ENCODE data around the gene NDUFA11.

Gene NDUFA11

GRCh38 chr19:5950741-5951140, 47.2 kb upstream of the NDUFA11 start:
- Histone ChIP-seq H3K27ac (ENCODE audit: extremely low read depth, low read depth, low read length) (no peak overlapping the region), H3K9me3 (ENCODE audit: control insufficient read depth, insufficient read depth, low read depth, low read length) (no peaks in the 10 kb centered on the region), H3K36me3 (ENCODE audit: control insufficient read depth in 2 of 2, insufficient read depth in 1 of 2, low read length in 2 of 2) (peaks cover 0 to 29% of the 10 kb centered on the region in 2 experiments; a peak in 2 of 3 replicates), H3K4me3 (ENCODE audit: low read depth, low read length) (no peak overlapping the region), H3K4me1 (ENCODE audit: control insufficient read depth, insufficient read depth, low read length) (peaks cover 25% of the 10 kb centered on the region)
- no peak for TF ChIP-seq ZFHX2 (tag by site-specific recombination; conservative IDR thresholded peaks at IDR 0.05)
- TF ChIP-seq REPIN1 (tag by site-specific recombination; IDR thresholded peaks at IDR 0.05; ENCODE audit: low read depth), result no peak
- no peak for TF ChIP-seq ZNF555 (tag by site-specific recombination; conservative IDR thresholded peaks at IDR 0.05)
- TF ChIP-seq ZNF248 (tag by site-specific recombination; IDR thresholded peaks at IDR 0.05), result no peak
- no peak for TF ChIP-seq SALL2 (tag by site-specific recombination; IDR thresholded peaks at IDR 0.05; ENCODE audit: borderline replicate concordance)
- no peak for TF ChIP-seq RBAK (tag by site-specific recombination; IDR thresholded peaks at IDR 0.05)
- TF ChIP-seq ZNF175 (tag by site-specific recombination; IDR thresholded peaks at IDR 0.05), result no peak
- TF ChIP-seq ZNF707 (tag by site-specific recombination; IDR thresholded peaks at IDR 0.05), result no peak
- TF ChIP-seq ZNF621 (tag by site-specific recombination; IDR thresholded peaks at IDR 0.05), result no peak
- TF ChIP-seq ZNF302 (tag by site-specific recombination; IDR thresholded peaks at IDR 0.05; ENCODE audit: low read depth), result no peak
- TF ChIP-seq ZEB2 (tag by site-specific recombination; IDR thresholded peaks at IDR 0.05), result no peak
- no peak for TF ChIP-seq SCRT2 (tag by site-specific recombination; IDR thresholded peaks at IDR 0.05)
- no peak for TF ChIP-seq YY2 (tag by site-specific recombination; IDR thresholded peaks at IDR 0.05)
- TF ChIP-seq ZNF311 (tag by site-specific recombination; IDR thresholded peaks at IDR 0.05; ENCODE audit: borderline replicate concordance), result no peak
- ChIA-PET POLR2A (no interaction called here), CTCF (interaction anchor here (1.6 to 4.1 kb wide), 3 partner anchors 17 to 72 kb away, joined by 3 to 19 read pairs (median 5); no protein-coding TSS in a partner anchor)

DNA sequence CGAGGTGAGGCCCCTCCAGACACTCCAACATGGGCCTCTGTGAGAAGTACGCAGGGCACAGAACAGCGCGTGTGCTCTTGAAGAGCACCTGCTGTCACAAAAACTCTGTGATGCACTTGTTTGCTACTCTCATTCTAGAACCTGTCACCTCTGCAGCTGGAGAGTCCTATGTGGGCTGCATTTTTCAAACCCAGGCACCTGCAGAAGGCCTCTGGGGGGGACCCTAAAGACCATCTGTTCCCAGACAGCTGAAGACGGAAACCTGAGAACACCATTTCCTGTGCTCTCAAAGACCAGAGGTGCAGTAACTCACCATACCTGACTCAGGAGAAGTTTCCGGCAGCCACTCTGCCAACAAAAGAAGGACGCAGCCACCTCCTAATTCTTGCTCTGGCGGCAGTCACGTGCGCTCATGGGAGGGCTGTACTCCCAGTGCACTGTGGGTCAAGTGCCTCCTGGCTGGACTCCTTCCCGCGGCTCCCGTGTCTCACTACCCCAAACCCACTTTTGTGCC, 46.3 kb upstream of the NDUFA11 start:
- H3K27ac ChIP-seq (ENCODE audit: extremely low read depth, low read depth, low read length), result no peak overlapping the region

More for the DNA sequence above, 46.3 kb upstream of the NDUFA11 start:
- POLR2A ChIA-PET, result no interaction called here
- no peak overlapping the region for H3K4me3 ChIP-seq (ENCODE audit: low read depth, low read length)
- CTCF ChIA-PET, result interaction anchor here (1.6 to 4.1 kb wide), 3 partner anchors 18 to 73 kb away, joined by 3 to 19 read pairs (median 5); no protein-coding TSS in a partner anchor
- TF ChIP-seq ZSCAN4 (tag by site-specific recombination; IDR thresholded peaks at IDR 0.05) (no peak), ZNF155 (tag by site-specific recombination; IDR thresholded peaks at IDR 0.05) (no peak), ZNF248 (tag by site-specific recombination; IDR thresholded peaks at IDR 0.05) (no peak), GFI1B (tag by site-specific recombination; IDR thresholded peaks at IDR 0.05) (no peak), ZNF544 (tag by site-specific recombination; IDR thresholded peaks at IDR 0.05) (no peak), ZBTB1 (tag by site-specific recombination; IDR thresholded peaks at IDR 0.05) (no peak), ZNF560 (tag by site-specific recombination; IDR thresholded peaks at IDR 0.05; ENCODE audit: borderline replicate concordance) (no peak), ZNF600 (tag by site-specific recombination; IDR thresholded peaks at IDR 0.05) (no peak), ZNF677 (tag by site-specific recombination; IDR thresholded peaks at IDR 0.05) (no peak), ZNF830 (tag by site-specific recombination; IDR thresholded peaks at IDR 0.05; ENCODE audit: low read depth) (no peak), ZNF175 (tag by site-specific recombination; IDR thresholded peaks at IDR 0.05) (no peak), ZNF394 (tag by site-specific recombination; IDR thresholded peaks at IDR 0.05; ENCODE audit: borderline replicate concordance) (no peak)
- TF ChIP-seq, protein P1, sequence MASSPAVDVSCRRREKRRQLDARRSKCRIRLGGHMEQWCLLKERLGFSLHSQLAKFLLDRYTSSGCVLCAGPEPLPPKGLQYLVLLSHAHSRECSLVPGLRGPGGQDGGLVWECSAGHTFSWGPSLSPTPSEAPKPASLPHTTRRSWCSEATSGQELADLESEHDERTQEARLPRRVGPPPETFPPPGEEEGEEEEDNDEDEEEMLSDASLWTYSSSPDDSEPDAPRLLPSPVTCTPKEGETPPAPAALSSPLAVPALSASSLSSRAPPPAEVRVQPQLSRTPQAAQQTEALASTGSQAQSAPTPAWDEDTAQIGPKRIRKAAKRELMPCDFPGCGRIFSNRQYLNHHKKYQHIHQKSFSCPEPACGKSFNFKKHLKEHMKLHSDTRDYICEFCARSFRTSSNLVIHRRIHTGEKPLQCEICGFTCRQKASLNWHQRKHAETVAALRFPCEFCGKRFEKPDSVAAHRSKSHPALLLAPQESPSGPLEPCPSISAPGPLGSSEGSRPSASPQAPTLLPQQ (tag by site-specific recombination; IDR thresholded peaks at IDR 0.05), result no peak
- TF ChIP-seq, protein P2, sequence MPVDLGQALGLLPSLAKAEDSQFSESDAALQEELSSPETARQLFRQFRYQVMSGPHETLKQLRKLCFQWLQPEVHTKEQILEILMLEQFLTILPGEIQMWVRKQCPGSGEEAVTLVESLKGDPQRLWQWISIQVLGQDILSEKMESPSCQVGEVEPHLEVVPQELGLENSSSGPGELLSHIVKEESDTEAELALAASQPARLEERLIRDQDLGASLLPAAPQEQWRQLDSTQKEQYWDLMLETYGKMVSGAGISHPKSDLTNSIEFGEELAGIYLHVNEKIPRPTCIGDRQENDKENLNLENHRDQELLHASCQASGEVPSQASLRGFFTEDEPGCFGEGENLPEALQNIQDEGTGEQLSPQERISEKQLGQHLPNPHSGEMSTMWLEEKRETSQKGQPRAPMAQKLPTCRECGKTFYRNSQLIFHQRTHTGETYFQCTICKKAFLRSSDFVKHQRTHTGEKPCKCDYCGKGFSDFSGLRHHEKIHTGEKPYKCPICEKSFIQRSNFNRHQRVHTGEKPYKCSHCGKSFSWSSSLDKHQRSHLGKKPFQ (tag by site-specific recombination; IDR thresholded peaks at IDR 0.05), result no peak
- TF ChIP-seq, protein P3, sequence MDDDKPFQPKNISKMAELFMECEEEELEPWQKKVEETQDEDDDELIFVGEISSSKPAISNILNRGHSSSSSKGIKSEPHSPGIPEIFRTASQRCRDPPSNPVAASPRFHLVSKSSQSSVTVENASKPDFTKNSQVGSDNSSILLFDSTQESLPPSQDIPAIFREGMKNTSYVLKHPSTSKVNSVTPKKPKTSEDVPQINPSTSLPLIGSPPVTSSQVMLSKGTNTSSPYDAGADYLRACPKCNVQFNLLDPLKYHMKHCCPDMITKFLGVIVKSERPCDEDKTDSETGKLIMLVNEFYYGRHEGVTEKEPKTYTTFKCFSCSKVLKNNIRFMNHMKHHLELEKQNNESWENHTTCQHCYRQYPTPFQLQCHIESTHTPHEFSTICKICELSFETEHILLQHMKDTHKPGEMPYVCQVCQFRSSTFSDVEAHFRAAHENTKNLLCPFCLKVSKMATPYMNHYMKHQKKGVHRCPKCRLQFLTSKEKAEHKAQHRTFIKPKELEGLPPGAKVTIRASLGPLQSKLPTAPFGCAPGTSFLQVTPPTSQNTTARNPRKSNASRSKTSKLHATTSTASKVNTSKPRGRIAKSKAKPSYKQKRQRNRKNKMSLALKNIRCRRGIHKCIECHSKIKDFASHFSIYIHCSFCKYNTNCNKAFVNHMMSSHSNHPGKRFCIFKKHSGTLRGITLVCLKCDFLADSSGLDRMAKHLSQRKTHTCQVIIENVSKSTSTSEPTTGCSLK (tag by site-specific recombination; IDR thresholded peaks at IDR 0.05), result no peak
- TF ChIP-seq, protein P4, sequence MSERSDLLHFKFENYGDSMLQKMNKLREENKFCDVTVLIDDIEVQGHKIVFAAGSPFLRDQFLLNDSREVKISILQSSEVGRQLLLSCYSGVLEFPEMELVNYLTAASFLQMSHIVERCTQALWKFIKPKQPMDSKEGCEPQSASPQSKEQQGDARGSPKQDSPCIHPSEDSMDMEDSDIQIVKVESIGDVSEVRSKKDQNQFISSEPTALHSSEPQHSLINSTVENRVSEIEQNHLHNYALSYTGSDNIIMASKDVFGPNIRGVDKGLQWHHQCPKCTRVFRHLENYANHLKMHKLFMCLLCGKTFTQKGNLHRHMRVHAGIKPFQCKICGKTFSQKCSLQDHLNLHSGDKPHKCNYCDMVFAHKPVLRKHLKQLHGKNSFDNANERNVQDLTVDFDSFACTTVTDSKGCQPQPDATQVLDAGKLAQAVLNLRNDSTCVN (tag by site-specific recombination; optimal IDR thresholded peaks at IDR 0.05), result no peak
- H3K9me3 ChIP-seq (ENCODE audit: control insufficient read depth, insufficient read depth, low read depth, low read length), result no peaks in the 10 kb centered on the region
- peaks cover 0 to 33% of the 10 kb centered on the region in 2 experiments; a peak in 2 of 3 replicates for H3K36me3 ChIP-seq (ENCODE audit: control insufficient read depth in 2 of 2, insufficient read depth in 1 of 2, low read length in 2 of 2)
- H3K4me1 ChIP-seq (ENCODE audit: control insufficient read depth, insufficient read depth, low read length), result peaks cover 21% of the 10 kb centered on the region
